Mesenchymal stem cell (in vitro differentiated cells and primary cell): ENCODE results near the gene VPS51.
A peak's percentile ranks its signal among the peaks of the same experiment; 100 is the strongest.

Experiments
- DNase-seq: peaks from one replicate; pipeline ENCODE4 v3.0.0-alpha.2; 2013
- H2AFZ ChIP-seq: one replicate; pipeline ENCODE4 v1.6.1; 2013; ENCODE audit warnings: low read depth, mild to moderate bottlenecking, control low read depth, inconsistent platforms, low read length, moderate library complexity
- H2AK5ac ChIP-seq: 2 replicates; pipeline ENCODE4 v1.6.1; 2013; ENCODE audit warnings: low read length, moderate library complexity, mild to moderate bottlenecking, inconsistent platforms; ENCODE audit not compliant: severe bottlenecking
- H2BK120ac ChIP-seq: one replicate; pipeline ENCODE4 v1.6.1; 2013; ENCODE audit warnings: low read depth, mild to moderate bottlenecking, inconsistent platforms, low read length, moderate library complexity
- H2BK12ac ChIP-seq, 2 experiments: one replicate each; pipeline ENCODE4 v1.6.1; 2013; ENCODE audit warnings: inconsistent platforms in 2 of 2, low read length in 2 of 2, mild to moderate bottlenecking in 2 of 2, moderate library complexity in 2 of 2, control low read depth in 1 of 2
- H2BK15ac ChIP-seq: one replicate; pipeline ENCODE4 v1.6.1; 2013; ENCODE audit warnings: mild to moderate bottlenecking, low read depth, inconsistent platforms; ENCODE audit not compliant: poor library complexity, severe bottlenecking
- H2BK5ac ChIP-seq: 2 replicates; pipeline ENCODE4 v1.6.1; 2013; ENCODE audit warnings: low read depth, mild to moderate bottlenecking, low read length, control low read depth, inconsistent platforms; ENCODE audit not compliant: poor library complexity, severe bottlenecking
- H3K14ac ChIP-seq, 2 experiments: one replicate each; pipeline ENCODE4 v1.6.1; 2013; ENCODE audit warnings: inconsistent platforms in 2 of 2, low read length in 2 of 2, control low read depth in 1 of 2, mild to moderate bottlenecking in 1 of 2, moderate library complexity in 1 of 2
- H3K18ac ChIP-seq, 2 experiments: one replicate each; pipeline ENCODE4 v1.6.1; 2013; ENCODE audit warnings: inconsistent platforms in 2 of 2, low read length in 2 of 2, control low read depth in 1 of 2, low read depth in 1 of 2, mild to moderate bottlenecking in 1 of 2
- H3K23ac ChIP-seq, 2 experiments: one replicate each; pipeline ENCODE4 v1.6.1; 2013; ENCODE audit warnings: inconsistent platforms in 2 of 2, low read length in 2 of 2, mild to moderate bottlenecking in 2 of 2, moderate library complexity in 2 of 2, control low read depth in 1 of 2
- H3K27ac ChIP-seq: 2 replicates; pipeline ENCODE4 v1.5.1; 2013; ENCODE audit warnings: mild to moderate bottlenecking, moderate library complexity, low read length, control low read depth, inconsistent platforms; ENCODE audit not compliant: poor library complexity, severe bottlenecking
- H3K27me3 ChIP-seq, 2 experiments: 2 replicates each; pipeline versions ENCODE4 v1.6.1 to v1.7.0; 2013; ENCODE audit warnings: low read length in 2 of 2, mild to moderate bottlenecking in 2 of 2, moderate library complexity in 2 of 2, control low read depth in 1 of 2, inconsistent platforms in 1 of 2; ENCODE audit not compliant: control insufficient read depth in 1 of 2, insufficient read depth in 1 of 2
- H3K36me3 ChIP-seq, 2 experiments: 2 replicates each; pipeline versions ENCODE4 v1.6.1 to v1.7.0; 2013; ENCODE audit warnings: low read length in 2 of 2, control low read depth in 1 of 2, inconsistent platforms in 1 of 2, low read depth in 1 of 2, mild to moderate bottlenecking in 1 of 2; ENCODE audit not compliant: insufficient read depth in 2 of 2, control insufficient read depth in 1 of 2
- H3K4ac ChIP-seq, 2 experiments: one replicate each; pipeline ENCODE4 v1.6.1; 2013; ENCODE audit warnings: inconsistent platforms in 2 of 2, low read length in 2 of 2, mild to moderate bottlenecking in 2 of 2, moderate library complexity in 2 of 2, control low read depth in 1 of 2, low read depth in 1 of 2
- H3K4me1 ChIP-seq: 2 replicates; pipeline ENCODE4 v1.6.1; 2013; ENCODE audit warnings: low read depth, low read length, control low read depth; ENCODE audit not compliant: control insufficient read depth, insufficient read depth
- H3K4me2 ChIP-seq: 2 replicates; pipeline ENCODE4 v1.6.1; 2013; ENCODE audit warnings: low read length, mild to moderate bottlenecking, inconsistent platforms; ENCODE audit not compliant: poor library complexity, severe bottlenecking
- H3K4me3 ChIP-seq, 2 experiments: 2 replicates each; pipeline versions ENCODE4 v1.5.1 to v1.7.0; 2013; ENCODE audit warnings: low read length in 2 of 2, mild to moderate bottlenecking in 2 of 2, control low read depth in 1 of 2, low read depth in 1 of 2; ENCODE audit not compliant: insufficient read depth in 1 of 2
- H3K79me1 ChIP-seq: replicated peaks from 2 replicates; pipeline ENCODE4 v1.6.1; 2013; ENCODE audit warnings: mild to moderate bottlenecking, control low read depth, low read length, inconsistent platforms; ENCODE audit not compliant: poor library complexity, severe bottlenecking
- H3K9ac ChIP-seq: 2 replicates; pipeline ENCODE4 v1.7.0; 2013; ENCODE audit warnings: mild to moderate bottlenecking, low read length, moderate library complexity
- H3K9me3 ChIP-seq: 2 replicates; pipeline ENCODE4 v1.7.0; 2013; ENCODE audit warnings: mild to moderate bottlenecking, low read length; ENCODE audit not compliant: control insufficient read depth
- H4K8ac ChIP-seq: one replicate; pipeline ENCODE4 v1.6.1; 2013; ENCODE audit warnings: inconsistent platforms, mild to moderate bottlenecking, low read length, moderate library complexity
- H4K91ac ChIP-seq: one replicate; pipeline ENCODE4 v1.6.1; 2013; ENCODE audit warnings: mild to moderate bottlenecking, low read length, inconsistent platforms
- WGBS: methylation state at CpG from one replicate; pipeline ENCODE4 v1.1.7; 2013; ENCODE audit warnings: mixed read lengths; 5-methylcytosine and 5-hydroxymethylcytosine counted together

Gene VPS51

DNA sequence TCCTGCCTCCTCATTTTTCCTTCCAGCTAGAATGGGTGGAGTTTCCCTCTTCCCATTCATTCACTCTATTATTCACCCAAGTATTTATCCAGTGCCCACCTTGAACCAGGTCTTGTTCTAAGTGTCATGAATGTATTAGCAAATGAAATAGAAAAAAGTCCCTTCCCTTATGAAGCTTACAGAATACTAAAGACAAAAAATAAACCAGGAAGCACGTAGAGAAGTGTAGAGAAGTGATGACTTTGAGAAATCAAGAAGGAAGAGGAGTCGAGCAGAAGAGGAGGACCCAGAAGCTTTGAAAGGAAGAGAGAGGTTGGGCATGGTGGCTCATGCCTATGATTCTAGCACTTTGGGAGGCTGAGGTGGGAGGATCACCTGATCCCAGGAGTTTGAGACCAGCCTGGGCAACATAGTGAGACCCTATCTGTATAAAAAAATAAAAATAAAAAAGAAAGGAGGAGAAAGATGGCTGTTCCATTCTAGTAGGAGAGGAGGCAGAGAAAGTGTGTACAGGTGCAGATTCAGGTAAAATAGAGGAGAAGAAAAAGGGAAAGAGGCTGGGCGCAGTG is 55.4 kb downstream of the VPS51 start:
- Histone ChIP-seq H2BK5ac (no peak overlapping the region), H3K4me2 (no peak overlapping the region), H4K8ac (no peak overlapping the region), H3K9ac (no peak overlapping the region), H3K14ac (no peak overlapping the region), H2BK12ac (no peak overlapping the region), H3K4me1 (peaks cover 9% of the 10 kb centered on the region), H2AFZ (no peak overlapping the region), H3K23ac (no peak overlapping the region), H2BK120ac (no peak overlapping the region), H3K27ac (no peak overlapping the region), H3K36me3 (no peaks in the 10 kb centered on the region), H2AK5ac (no peak overlapping the region), H3K9me3 (peaks cover 5% of the 10 kb centered on the region), H3K27me3 (no peaks in the 10 kb centered on the region), H3K18ac (no peak overlapping the region), H3K4ac (no peak overlapping the region), H3K4me3 (no peak overlapping the region), H2BK15ac (no peak overlapping the region), H3K79me1 (no peaks in the 10 kb centered on the region), H4K91ac (no peak overlapping the region)
- WGBS = 82% methylated on average over 3 of the region's 3 CpGs
- DNase-seq = no peak

DNA sequence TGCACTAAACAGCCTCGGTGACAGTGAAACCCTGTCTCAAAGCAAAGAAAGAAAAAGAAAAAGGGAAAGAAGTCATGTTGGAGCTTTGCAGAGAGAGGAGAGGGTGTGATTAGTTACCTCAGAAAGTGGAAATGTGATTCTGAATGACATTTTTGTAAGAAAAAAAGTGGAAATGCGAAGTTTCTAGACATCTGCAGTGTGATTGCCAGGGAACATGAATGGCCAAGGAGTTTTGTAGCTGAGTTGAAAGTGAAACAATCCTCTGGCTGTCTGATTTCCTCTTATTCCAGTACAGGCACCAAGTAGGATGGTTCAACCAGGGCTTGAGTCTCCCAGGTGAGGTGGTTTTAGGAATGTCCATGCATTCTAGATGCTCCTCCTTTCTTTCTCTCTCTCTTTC is 56.1 kb downstream of the VPS51 start:
- Histone ChIP-seq H3K14ac (no peak overlapping the region), H2BK12ac (no peak overlapping the region), H3K4me1 (peaks cover 9% of the 10 kb centered on the region), H3K27ac (no peak overlapping the region), H3K4ac (no peak overlapping the region), H3K9me3 (peaks cover 3% of the 10 kb centered on the region), H4K91ac (no peak overlapping the region), H3K27me3 (no peaks in the 10 kb centered on the region), H3K79me1 (no peaks in the 10 kb centered on the region), H2BK5ac (no peak overlapping the region), H2BK120ac (no peak overlapping the region), H2AK5ac (no peak overlapping the region), H3K9ac (no peak overlapping the region), H3K23ac (no peak overlapping the region), H3K18ac (no peak overlapping the region), H2AFZ (no peak overlapping the region), H3K36me3 (no peaks in the 10 kb centered on the region), H3K4me2 (no peak overlapping the region), H3K4me3 (no peak overlapping the region), H2BK15ac (no peak overlapping the region), H4K8ac (no peak overlapping the region)
- DNase-seq = peak; percentile 14
- 84% methylated on average over 2 of the region's 2 CpGs for WGBS

DNA sequence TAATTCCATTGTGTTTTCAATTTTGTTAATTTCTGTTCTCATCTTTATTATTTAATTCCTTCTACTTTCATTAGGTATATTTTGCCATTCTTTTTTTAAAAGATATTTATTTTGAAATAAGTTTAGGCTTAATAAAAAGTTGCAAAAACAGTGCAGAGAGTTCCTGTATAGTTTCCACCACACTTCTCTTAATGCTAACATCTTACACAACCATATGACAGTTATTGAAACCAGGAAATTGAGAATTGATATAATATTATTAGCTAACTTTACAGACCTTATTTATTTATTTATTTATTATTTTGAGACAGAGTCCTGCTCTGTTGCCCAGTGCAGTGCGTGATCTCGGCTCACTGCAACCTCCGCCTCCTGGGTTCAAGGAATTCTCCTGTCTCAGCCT is 60.2 kb downstream of the VPS51 start:
- WGBS = 100% methylated on average over 3 of the region's 3 CpGs
- H2AFZ ChIP-seq = no peak overlapping the region

DNA sequence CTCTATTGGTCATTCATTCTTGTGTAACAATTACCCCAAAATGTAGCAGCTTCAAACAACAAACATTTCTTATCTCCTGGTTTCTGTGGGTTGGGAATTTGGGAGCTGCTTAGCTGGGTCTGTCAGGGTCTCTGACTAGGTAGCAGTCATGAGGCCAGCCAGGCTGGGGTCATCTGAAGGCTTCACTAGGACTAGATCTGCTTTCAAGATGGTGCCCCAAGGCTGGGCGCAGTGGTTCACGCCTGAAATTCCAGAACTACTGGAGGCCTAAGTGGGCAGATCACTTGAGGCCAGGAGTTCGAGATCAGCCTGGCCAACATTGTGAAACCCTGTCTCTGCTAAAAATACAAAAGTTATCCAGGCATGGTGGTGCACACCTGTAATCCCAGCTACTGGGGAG is 60.9 kb downstream of the VPS51 start:
- H3K79me1 ChIP-seq = no peaks in the 10 kb centered on the region
- H3K4me3 ChIP-seq = no peak overlapping the region
- no peak overlapping the region for H3K14ac ChIP-seq
- H2AK5ac ChIP-seq = no peak overlapping the region
- WGBS = 80% methylated on average over 3 of the region's 3 CpGs
- no peak overlapping the region for H2BK120ac ChIP-seq
- H2BK5ac ChIP-seq = no peak overlapping the region
- H3K4me1 ChIP-seq = no peaks in the 10 kb centered on the region
- no peak overlapping the region for H3K18ac ChIP-seq
- H3K4ac ChIP-seq = no peak overlapping the region
- no peaks in the 10 kb centered on the region for H3K36me3 ChIP-seq
- H4K91ac ChIP-seq = no peak overlapping the region
- no peak overlapping the region for H3K9ac ChIP-seq
- no peak overlapping the region for H4K8ac ChIP-seq
- no peak overlapping the region for H3K27ac ChIP-seq
- no peak overlapping the region for H2BK15ac ChIP-seq
- no peak overlapping the region for H2AFZ ChIP-seq
- no peak overlapping the region for H3K23ac ChIP-seq
- H3K4me2 ChIP-seq = no peak overlapping the region
- DNase-seq = no peak
- peaks cover 0 to 3% of the 10 kb centered on the region in 2 experiments for H3K27me3 ChIP-seq
- no peaks in the 10 kb centered on the region for H3K9me3 ChIP-seq
- no peak overlapping the region for H2BK12ac ChIP-seq

More for the DNA sequence above, 60.2 kb downstream of the VPS51 start:
- no peaks in the 10 kb centered on the region for H3K79me1 ChIP-seq
- no peak overlapping the region for H3K9ac ChIP-seq
- no peaks in the 10 kb centered on the region for H3K36me3 ChIP-seq
- H3K4me3 ChIP-seq = no peak overlapping the region
- H3K18ac ChIP-seq = no peak overlapping the region
- H2AK5ac ChIP-seq = no peak overlapping the region
- no peaks in the 10 kb centered on the region for H3K9me3 ChIP-seq
- no peak overlapping the region for H2BK12ac ChIP-seq
- H4K91ac ChIP-seq = no peak overlapping the region
- no peak overlapping the region for H3K4ac ChIP-seq
- H3K23ac ChIP-seq = no peak overlapping the region
- no peaks in the 10 kb centered on the region for H3K4me1 ChIP-seq
- no peak overlapping the region for H3K27ac ChIP-seq
- H2BK15ac ChIP-seq = no peak overlapping the region
- no peak overlapping the region for H4K8ac ChIP-seq
- no peak overlapping the region for H3K4me2 ChIP-seq
- peaks cover 0 to 3% of the 10 kb centered on the region in 2 experiments for H3K27me3 ChIP-seq
- no peak overlapping the region for H2BK120ac ChIP-seq
- no peak for DNase-seq
- no peak overlapping the region for H3K14ac ChIP-seq
- no peak overlapping the region for H2BK5ac ChIP-seq
